KG1 (cell line): ENCODE data around the gene PODN.
A peak's percentile ranks its signal among the peaks of the same experiment; 100 is the strongest.

Source experiments
- DNase-seq: peaks from one replicate; lab custom pipeline; 2025; lab: John Stamatoyannopoulos, UW

The PODN gene

DNA sequence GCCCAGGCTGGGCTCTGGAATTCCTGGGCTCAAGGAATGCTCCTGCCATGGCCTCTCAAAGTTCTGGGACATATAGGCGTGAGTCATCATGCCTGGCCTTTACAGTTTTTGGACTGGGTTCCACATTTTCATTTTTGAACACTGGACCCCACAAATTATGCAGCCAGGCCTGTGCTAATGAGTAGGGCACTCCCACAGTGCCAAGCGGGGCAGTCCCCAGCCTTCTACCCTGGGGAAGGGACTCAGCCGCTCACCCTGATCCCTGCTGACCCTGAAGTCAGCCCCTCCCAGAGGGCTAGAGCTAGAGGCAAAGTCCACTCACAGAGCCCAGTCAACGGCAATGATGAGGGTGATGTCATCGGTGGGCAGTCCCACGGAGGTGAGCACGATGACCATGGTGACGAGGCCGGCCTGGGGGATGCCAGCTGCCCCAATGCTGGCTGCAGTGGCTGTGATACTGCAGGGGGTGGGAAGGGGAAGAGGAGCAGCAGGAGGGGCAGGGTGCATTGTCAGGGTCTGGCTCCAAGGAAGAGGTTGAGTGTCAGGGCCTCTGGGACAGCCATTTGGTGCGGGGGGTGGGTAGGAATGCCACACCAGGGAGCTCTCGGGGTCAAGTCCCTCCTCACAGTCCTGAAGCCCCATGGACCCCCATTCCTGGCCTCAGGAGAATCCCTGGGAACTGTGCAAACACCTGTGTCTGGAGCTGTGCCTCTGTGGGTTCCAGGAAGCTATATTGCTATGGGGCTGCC, 27.6 kb downstream of the PODN start:
- no peak for DNase-seq

DNA sequence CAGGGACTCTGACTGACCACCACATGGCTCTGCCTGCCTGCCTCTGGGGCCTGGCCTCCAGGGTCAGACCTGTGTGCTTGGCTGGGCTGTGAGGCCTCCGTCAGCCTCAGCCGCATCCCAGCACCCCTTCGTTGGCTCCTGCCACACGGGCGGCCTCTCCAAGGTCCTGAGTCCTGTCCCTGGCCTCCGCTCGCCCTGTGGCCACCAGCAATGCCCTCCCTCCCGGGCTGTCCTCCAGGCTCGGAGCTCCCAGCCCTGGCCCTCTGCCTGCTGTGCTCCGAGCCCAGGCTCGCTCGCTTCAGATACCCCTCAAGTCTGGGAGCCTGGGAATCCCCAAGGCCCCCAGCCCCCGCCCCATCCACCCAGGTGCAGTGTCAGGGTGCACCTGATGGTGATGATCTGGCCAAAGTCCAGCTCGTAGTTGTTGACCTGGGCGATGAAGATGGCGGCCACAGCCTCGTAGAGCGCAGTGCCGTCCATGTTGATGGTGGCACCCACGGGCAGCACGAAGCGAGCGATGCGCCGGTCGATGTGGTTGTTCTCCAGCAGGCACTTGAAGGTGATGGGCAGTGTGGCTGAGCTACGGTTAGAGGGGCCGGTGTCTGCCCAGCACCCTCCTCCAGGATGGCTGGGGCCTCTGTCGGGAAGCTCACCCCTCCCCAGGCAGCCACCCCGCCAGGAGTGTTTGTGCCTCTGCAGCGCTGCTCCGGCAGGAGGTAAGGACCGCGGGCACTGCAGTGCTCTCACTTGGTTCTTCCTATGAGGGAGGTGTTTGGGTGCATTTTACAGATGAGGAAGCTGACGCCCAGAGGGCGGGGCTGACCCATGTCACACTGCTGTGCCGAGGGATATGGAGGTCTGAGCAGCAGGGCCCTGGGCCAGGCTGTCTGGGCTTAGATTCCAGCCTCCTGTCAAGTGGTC, 28.5 kb downstream of the PODN start:
- DNase-seq = no peak

DNA sequence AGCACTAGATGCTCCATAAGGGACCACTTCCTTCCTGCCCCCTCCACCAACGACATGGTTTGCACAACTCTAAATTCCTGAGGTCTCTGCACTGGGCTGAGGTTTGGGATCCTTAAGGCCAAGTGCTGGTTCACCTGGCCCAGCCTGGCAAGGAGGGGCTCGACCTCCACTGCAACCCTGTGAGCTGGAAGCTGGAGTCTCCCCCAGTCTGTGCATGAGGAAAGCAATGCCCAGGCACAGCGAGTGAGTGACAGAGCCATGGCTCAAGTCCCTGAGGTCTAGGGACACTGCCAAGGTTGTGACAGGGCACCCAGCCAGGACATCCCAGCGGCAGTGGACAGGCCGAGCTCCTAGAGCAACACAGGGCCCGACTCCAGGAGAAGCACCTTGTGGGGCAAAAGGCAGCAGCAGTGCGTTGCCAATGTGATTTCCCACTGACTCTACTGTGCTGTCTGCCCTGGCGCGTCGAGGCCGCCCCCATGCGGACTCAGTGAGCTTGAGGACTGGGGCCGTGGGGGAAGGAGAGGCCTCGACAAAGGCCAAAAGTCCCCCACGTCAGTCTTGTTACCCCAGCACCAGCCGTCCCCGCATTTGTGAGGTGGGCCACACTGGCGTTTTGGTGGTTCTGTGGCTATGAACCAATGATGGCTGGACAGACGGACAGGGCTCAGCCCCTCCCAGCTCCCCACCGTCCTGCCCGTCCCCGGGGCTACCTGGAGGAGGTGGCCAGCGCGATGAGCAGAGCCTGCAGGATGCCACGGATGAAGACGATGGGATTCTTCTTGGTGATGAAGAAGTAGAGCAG, 30.0 kb downstream of the PODN start:
- no peak for DNase-seq

DNA sequence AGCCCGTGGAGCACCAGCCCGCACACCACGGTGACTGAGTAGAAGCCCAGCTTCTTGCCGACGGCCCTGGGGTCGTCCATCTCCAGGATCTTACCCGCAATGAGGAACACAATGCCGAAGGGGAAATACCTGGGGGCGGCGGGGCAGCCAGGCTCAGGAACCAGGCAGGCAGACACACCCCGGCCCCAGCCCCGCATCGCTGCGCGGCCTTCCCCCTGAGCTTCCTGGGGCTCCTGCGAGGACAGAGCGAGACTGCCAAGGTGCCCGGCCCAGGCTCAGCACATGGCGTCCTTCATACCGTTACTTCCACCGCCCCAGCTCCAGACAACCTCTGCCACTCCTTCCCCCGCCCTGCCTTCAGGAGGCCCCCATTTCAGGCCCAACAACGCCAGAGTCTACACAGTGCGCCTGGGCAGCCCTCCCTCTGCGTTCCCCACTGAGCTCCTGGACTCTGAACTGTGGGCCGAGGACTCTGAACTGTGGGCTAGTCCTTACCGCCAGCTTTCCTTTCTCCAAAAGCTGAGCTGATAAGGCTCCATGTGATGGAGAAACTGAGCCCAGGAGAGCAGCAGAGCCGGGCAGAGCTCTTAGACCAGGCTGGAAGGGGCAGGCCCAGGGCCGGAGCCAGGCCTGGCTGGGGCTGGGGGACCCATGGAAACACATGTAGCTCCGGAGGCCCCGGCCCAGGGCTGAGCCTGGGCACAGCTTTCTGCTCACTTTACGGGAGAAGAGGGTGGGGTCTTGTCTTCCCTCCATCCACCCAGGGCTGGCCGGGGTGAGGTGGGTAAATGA, 30.8 kb downstream of the PODN start:
- DNase-seq = no peak

DNA sequence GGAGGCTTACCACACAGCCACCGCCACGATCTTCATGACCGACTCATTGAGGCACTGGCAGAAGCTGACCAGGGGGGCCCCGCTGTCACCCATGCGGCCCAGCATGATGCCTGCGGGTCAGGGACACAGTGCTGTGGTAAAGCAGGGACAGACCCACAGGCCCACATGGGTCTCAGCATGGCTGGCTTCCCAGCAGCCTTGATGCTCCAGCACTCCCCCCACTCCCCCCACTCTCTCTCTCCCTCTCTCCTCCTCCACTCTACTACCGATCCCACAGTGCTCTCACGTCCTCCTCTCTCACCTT, 31.4 kb downstream of the PODN start:
- DNase-seq = no peak

DNA sequence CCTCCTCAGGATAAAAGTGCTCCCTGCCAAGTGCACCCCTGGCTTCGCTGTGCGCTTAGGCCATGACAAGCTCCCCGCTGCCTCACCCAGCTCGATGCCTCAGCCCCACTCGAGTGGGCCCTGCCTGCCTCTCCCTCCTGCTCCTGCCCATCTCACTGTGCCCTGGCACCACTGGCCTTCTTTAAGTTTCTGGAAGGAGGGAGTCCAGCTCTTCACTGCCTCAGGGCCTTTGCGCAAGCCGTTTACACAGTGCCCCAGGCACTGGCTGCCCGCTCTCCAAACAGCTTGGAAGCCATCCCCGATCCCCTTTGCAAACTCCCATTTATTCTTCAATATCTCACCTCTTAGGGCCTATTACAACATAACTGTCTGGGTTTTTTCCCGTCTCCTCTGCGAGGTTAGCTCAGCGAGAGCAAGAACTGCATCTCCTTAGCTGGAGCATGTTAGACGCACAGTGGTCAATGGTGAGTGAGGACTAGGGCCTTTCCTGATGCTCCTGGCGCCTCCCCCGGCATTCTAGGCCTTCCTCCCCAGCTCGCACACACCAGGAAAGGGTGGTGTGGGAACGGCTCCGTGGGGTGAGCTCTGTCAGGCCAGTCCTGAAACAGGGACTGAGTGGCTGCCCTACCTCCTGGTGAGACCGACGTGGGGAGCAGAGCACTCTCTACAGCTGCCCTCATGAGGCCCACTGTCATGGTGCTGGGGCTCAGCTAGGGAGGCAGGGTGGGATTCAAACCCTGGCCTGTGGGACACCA, 31.9 kb downstream of the PODN start:
- no peak for DNase-seq

DNA sequence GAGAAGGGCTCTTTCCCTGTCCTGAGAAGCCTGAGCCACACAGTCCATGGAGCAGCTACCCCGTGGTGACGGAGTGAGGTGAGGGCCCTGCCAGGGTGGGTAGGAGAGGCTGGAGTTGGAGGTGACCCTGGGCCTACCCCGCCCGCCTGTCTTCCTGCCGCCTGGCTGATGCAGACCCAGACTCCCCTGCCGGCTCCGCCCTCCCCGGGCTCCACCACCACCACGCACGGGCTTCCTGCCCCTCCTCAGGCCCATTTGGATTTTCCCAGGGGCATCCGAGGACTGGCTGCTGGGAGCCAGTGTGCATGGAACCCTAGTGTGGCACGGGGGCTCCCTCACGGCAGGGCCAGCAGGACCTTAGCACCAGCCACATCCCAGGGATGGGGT, 32.5 kb downstream of the PODN start:
- DNase-seq = no peak

DNA sequence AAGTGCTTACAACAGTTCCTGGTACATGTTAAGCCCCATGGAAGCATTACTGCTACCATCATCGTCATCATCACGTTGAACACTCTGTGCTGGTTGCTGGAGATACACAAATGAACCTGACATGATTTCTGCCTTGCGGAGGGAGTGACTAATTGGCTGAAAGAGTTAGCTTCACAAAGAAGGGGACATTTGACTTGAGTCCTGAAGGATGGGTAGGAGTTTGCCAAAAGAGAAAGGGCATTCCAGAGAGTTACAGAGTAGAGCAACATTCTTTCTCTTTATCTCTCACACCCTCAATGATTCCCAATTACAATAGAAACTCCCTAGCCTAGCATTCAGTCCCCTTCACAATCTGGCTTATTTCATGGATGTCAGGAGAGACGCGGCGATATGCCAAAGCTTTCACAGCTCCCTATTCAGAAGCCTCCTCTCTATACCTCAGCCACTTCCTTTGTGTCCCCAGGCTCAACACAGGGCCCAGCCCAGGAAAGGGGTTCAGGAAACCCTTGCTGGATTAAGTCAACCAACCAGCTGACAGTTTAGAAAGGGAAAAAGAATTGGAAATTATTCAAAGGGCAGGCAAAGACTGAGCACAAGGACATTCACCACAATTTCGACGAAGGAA, 42.4 kb downstream of the PODN start:
- DNase-seq = no peak

DNA sequence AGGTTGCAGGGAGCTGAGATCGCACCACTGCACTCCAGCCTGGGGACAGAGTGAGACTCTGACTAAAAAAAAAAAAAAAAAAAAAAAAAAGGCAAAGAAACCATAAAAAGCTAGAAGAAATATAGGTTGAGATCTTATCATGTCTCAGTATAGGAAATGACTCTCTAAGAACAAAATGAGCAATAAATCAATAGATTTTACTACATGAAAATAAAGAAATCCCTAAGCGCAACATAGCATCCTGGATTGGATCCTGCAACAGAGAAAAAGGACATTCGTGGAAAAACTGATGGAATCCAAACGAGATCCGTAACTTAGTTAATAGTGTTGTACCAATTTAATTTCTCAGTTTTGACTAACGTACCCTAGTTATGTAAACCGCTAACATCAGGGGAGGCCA, 45.1 kb downstream of the PODN start:
- no peak for DNase-seq

DNA sequence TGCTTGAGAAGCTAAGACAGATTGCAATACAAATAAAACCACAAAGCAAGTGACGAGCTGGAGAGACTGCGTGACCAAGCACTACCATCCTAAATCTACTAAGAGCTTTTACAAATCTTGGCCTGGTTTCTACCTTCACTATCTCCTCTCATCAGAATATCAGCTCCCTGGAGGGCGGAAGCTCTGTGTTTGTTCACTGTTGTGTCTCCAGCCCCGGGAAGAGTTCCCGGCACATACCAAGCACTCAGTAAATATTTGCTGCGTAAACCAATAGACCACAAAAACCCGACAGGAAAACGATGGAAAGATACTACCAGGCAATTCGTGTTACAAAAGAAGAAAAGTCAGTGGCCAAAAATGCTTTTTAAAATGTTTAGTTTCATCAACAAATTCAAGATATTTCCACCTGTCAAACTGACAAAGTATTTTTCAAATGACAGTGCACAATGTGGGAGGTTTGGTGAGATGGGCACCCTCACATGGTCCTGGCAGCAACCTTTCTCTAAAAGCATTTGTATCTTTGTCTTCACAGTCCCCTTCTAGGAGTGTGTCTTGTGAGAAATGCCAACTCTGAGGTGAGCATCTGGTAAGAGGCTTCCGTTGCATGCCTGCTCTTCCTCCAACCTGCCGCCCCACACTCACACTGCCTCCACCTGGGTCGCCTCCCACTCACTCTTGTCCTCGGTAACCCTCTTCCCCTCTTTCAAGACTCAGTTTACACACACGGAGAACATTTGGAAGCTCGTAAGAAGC, 45.7 kb downstream of the PODN start:
- peak; percentile 4 for DNase-seq

DNA sequence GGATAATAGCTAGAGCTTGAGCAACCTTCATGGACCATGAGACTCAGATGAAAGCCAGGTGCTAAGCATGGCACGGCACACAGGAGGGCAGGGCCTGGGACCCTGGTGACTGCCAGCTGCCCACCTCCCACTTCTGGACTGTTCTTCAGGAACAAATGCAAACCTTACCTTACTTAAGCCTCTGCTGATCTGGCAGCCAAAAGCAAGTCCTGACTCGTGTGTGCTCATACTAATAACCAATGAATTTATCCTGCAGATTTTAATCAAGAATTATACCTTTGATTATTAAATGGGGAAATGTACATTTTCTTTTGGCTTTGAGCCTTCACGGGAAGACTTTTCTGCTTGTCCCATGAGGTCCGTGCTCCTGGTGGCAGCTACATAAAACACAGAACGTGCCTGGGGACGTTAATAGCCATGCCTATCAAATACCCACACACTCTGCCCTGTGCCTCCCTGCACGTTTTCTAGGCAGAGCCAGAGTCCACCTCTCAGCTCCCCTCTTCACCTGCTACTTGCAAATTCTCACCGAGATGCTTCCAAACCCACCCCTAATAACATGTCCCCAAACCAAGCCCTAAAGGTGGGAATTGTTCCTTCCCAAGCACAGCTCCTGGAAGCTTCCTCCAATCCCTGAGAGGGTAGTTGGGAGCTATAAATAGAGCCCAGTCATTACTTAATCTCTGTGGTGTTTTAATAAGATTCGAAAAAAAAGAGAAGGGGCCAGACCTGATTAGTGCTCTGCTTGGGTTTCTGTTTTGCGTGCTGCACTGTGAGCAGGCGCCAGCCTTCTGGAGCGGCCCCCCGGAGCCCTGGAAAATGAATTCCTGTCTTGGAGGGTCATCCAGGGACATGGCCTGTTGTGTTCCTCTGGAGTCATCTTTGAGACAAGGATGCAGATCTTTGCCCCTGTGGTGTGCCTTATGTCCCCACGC, 46.9 kb downstream of the PODN start:
- DNase-seq = no peak

DNA sequence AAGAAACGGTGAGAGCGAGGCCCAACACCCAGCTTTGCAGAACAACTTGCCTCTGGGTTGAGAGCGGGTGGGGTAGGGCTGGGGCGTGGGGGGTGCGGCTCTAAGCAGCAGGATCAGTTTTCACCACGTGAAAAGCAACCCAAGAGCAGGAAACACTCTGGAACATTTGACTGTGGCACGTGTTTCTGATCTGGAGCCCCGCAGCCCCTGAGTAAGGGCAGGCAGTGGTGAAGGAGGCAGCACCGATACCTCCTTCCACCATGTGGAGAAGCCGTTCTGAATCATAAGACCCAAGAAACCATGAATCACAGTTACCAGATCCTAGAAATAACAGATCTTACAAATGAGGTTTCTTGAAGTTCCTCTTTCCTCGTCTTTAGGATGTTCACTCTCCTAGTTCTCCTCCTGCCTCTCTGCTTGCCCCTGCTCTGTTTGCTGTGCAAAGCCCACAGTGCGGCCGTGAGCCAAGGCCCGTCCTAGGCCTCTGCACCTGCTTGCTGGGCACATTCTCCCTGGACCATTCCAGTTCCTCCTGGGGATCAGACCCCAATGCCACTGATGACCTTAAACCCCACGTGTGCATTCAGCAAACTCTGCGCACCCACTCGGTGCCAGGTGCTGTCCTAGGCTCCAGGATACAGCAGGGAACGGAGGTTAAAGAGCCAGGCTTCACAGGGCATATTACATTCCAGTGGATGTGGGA, 48.5 kb downstream of the PODN start:
- DNase-seq = no peak

DNA sequence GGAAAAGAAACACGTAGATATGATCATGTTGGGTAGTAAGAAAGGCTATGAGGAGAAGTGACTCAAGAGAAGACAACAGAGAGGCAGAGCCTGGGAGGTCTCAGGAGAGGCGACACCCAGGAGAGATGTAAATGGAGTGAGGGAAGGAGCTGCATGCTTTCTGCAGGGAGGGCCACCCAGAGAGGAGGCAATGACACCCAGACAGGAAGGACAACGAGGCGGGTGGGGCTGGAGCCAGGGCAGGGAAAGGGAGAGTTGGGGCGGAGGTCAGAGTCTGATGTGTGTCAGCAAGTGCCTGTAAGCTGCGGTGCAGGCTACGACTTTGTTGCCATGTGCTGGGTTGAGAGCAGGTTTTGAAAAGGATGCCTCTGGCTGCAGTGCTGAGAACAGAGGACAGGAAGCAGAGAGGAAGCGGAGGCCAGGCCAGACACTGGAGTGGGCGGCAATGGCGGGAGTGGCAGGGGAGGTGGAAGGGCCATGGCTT, 49.1 kb downstream of the PODN start:
- DNase-seq = no peak

DNA sequence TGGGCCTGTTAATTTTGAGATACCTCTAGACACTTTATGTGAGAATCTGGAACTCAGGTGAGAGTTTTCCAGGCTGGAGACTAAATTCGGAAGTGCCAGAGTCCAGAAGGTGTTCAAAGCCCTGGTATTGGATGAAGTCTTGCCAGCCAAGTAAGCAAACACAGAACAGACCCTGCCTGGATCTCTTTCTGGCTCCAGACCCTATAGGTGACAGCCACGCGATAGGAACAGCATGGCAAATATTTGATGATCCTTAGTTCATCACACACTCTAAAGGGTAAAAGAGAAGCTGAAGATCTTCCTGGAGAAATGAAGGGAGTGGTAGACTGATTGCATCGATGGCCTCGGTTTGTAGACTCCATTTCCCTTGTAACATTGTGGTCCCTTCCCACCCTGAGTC, 49.7 kb downstream of the PODN start:
- no peak for DNase-seq

DNA sequence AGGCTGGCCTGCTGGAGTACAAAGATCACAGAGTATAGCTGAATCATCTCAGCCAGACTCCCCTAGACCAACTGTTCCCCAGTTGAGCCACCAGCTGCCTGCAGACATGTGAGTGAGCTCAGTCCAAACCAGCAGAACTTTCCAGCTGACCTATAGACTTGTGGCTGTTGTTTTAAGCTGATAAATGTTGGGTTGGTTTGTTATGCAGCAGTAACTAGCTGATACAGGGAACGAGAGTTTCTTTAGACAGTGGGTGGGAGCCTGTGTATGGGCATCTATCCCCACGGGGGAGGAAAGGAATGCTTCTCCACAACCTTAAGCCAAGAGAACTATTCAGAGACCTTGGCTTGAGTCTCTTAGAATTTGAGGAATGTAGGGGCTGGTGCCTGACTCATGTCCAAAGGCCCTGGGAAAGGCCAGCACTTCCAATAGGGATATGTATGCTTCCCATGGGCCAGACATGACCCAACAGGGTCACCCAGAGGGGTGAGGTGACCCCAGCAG, 50.3 kb downstream of the PODN start:
- no peak for DNase-seq

DNA sequence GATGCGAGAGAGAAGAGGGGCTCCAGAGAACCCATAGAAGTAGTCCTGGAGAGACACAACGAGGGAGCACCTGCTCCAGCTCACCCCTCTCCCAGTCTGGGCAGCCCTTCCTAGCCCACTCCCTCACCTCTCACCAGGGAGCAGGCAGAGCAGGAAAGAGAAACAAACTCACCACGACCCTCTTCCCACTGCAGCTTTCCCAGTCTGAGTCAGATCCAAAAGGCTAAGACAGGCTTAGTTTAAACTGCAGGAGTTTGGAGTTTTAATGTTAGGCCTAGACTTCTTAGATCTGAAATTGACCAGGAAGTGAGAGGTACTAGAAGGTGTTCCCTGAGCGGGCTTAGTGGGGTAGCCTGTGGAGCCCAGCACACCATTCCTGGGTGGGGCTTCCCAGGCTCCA, 50.8 kb downstream of the PODN start:
- no peak for DNase-seq

DNA sequence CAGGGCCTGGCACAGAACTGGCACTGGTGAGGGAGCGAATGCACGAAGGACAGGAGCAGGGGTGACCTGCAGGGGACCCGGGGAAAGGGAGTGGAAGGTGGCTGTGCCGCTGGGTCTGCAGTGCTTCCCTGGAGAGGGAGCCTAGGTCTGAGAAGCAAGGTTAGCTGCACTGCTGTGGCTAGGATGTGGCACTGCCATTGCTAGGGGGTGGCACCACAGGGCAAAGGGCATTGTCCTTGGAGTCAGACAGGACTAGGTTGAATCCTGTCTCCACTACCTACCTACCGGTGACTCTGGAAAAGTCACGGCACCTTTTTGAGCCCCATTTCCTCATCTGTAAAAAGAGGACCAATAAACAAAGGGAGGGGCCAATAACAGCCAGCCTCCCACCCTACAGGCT, 52.1 kb downstream of the PODN start:
- no peak for DNase-seq
